GM20000 (cell line): ENCODE measurements around the gene ZNF835.
"Not testable (repeated sequence)": the region's sequence is repeated elsewhere in the genome, so short reads cannot be mapped to it uniquely, and the experiment has no call there.

Experiments used
- DNase-seq: peaks from one replicate; pipeline ENCODE4 v3.0.0; 2012; ENCODE audit warnings: low spot score
- CTCF ChIP-seq: IDR thresholded peaks from 2 replicates; pipeline ENCODE4 v1.5.1; 2012; ENCODE audit warnings: mild to moderate bottlenecking, control low read depth; ENCODE audit errors: extremely low read depth, missing control alignments

Gene ZNF835

DNA sequence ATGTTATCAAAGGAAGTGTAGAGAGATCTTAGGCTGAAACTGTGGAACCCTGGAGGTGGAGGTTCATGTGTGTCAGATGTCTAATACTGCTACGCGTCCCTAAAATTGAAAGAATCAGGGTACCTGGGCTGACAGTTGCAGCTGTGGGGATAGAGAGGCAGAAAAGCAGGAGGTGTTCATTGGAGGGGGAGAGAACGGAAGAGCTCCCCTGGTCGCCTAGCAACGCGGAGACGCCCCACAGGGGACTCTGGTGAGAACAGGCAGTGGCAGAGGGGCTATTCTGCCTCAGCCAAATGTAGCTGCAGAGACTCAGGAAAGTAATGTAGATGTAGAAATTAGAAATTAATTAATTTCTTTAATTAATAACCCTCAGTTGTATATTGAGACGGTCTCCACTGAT lies 10.1 kb upstream of the ZNF835 start:
- DNase-seq = no peak

GRCh38 chr19:56678205-56678604 lies 6.6 kb upstream of the ZNF835 start:
- DNase-seq = no peak
- TF ChIP-seq CTCF = no peak

More for the DNA sequence above, 10.1 kb upstream of the ZNF835 start:
- TF ChIP-seq CTCF = no peak

- DNase-seq = not testable (repeated sequence)
Observed at GRCh38 chr19:56672610-56673009, 1.1 kb upstream of the ZNF835 start.

DNA sequence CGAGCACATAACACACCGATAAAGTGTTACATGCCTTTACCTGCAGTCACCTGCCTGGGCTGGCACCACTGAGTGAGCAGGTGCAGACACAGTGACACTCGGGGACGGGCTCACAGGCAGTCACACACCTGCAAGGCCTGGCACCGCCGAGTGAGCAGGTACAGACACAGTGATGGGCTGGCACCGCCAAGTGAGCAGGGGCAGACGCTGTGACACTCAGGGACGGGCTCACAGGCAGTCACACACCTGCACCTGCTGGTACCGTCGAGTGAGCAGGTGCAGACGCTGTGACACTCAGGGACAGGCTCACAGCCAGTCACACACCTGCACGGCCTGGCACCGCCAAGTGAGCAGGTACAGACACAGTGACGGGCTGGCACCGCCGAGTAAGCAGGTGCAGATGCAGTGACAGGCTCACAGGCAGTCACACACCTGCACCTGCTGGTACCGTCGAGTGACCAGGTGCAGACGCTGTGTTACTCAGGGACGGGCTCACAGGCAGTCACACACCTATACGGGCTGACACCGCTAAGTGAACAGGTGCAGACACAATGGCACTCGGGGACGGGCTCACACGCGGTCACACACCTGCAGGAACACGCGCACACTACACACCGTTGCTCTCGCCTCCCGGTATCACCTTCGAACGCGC lies 470 bp downstream of the ZNF835 start:
- no peak for TF ChIP-seq CTCF
- DNase-seq = no peak

DNA sequence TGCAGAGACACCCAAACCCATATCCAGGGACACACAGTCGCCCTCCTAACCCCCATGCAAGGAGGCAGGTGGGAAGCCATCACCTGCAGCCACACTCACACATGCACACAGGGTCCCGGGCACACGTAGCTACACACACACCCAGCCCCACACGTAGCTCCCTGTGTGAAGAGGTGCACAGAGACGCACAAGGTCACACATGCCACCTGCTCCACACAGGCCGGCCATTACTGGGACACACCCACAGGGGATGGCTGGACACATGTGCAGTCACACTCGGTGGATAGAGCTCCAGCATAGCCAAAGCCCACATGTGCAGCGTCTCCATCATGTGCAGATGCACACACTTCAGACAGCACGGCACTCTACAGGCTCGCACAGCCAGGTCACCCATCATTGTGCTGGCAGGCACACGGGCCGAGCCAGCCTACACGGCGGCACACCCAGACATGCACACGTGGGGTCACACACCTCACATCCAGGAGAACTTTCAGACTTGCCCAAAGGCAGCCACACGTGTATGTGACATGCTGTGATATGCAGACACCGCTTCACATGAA lies 1.1 kb downstream of the ZNF835 start:
- no peak for TF ChIP-seq CTCF

GRCh38 chr19:56668676-56669075 lies 2.9 kb downstream of the ZNF835 start:
- TF ChIP-seq CTCF = no peak
- no peak for DNase-seq

More for the DNA sequence above, 1.1 kb downstream of the ZNF835 start:
- no peak for DNase-seq

DNA sequence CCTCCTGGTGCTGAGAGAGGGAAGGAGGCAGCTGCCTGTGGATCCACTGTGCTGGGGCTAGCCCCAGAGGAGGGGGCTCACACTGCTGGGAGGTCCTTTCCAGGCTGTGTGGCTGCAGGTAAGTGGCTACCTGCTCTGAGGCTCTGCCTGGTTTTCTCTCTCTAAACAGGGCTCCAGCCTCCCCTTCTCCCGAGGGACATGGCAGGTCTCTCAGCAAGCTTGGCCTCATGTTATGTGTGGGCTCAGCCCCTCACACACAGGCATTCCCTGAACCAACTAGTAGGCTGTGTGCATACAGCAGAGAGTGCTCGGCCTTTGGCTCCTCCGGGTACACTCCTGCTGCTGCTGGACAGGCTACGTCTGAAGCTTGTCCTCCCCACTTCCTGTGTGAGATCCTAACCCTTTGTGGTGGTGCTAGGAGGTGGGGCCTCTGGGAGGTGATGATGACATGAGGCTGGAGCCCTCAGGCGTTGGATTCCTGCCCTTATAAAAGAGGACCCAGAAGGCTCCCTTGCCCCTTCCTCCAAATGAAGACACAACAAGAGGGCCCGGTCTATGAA lies 4.2 kb downstream of the ZNF835 start:
- DNase-seq = no peak
- no peak for TF ChIP-seq CTCF

GRCh38 chr19:56664511-56664910 lies 7.0 kb downstream of the ZNF835 start:
- DNase-seq = no peak

More at GRCh38 chr19:56664511-56664910, 7.0 kb downstream of the ZNF835 start:
- TF ChIP-seq CTCF = no peak
